Measurements from ENCODE around the gene MCC. TPM values are rescaled to one million over a fixed set of nuclear protein-coding genes. Genes with fewer than 3 reads are reported as not detected.

The MCC gene
- total and polyA plus RNA-seq, 2 experiments from 2014 or later, result 3.4 to 8.8 TPM

DNA sequence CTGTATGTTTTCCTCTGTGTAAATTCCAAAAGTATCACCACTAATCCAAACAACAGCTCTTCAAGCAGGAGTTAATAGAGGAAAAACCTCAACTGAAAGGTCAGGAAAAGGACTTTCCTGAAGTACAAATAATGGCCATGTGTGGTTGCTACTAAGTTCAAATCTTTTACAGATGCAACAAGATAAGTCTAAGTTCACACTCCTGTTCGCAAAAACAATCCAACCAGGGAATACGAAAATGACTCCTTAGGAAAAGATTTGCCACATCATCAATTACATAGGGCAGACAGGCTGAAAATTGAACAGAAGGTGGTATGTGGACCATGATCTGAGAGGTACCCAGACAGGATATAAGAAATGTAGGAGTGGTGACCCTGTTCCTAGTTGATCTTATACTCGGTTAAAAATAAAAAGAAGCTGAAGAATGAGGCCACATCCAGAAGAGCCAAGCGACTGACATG lies 263.6 kb downstream of the MCC start:
- no peak overlapping the region for H3K4me3 ChIP-seq
- DNase-seq, result no peak
- H3K9me3 ChIP-seq (ENCODE audit: low read depth), result no peaks in the 10 kb centered on the region
- no peak overlapping the region for H3K4me2 ChIP-seq (ENCODE audit: unreplicated experiment)
- no peak for TF ChIP-seq EZH2 (IDR thresholded peaks at IDR 0.05; ENCODE audit: insufficient read depth, poor library complexity, severe bottlenecking)
- TF ChIP-seq EZH2phosphoT487 (IDR thresholded peaks at IDR 0.05; ENCODE audit: insufficient read depth, low read depth), result no peak
- H3K79me2 ChIP-seq (ENCODE audit: insufficient read depth), result no peaks in the 10 kb centered on the region
- peaks cover 9% of the 10 kb centered on the region for H3F3A ChIP-seq (ENCODE audit: insufficient read depth)
- no peaks in the 10 kb centered on the region for H3K27me3 ChIP-seq (replicated peaks; ENCODE audit: insufficient read depth)
- H3K9me2 ChIP-seq (ENCODE audit: insufficient read depth), result no peaks in the 10 kb centered on the region
- in situ Hi-C loops (cut with MboI), result no loop called here
- no peak overlapping the region for H3K9ac ChIP-seq
- H3K4me1 ChIP-seq (ENCODE audit: insufficient read depth), result peaks cover 9% of the 10 kb centered on the region
- H2AFZ ChIP-seq, result no peak overlapping the region
- H3K36me3 ChIP-seq (ENCODE audit: low read depth), result no peaks in the 10 kb centered on the region
- no peak overlapping the region for H3K27ac ChIP-seq
- H4K20me1 ChIP-seq (ENCODE audit: insufficient read depth), result no peaks in the 10 kb centered on the region
- 84 to 92% methylated on average over 4 of the region's 4 CpGs for WGBS, 2 experiments (ENCODE audit: low coverage in 1 of 2, low lambda C conversion rate in 2 of 2, missing lambda C conversion rate in 2 of 2)

DNA sequence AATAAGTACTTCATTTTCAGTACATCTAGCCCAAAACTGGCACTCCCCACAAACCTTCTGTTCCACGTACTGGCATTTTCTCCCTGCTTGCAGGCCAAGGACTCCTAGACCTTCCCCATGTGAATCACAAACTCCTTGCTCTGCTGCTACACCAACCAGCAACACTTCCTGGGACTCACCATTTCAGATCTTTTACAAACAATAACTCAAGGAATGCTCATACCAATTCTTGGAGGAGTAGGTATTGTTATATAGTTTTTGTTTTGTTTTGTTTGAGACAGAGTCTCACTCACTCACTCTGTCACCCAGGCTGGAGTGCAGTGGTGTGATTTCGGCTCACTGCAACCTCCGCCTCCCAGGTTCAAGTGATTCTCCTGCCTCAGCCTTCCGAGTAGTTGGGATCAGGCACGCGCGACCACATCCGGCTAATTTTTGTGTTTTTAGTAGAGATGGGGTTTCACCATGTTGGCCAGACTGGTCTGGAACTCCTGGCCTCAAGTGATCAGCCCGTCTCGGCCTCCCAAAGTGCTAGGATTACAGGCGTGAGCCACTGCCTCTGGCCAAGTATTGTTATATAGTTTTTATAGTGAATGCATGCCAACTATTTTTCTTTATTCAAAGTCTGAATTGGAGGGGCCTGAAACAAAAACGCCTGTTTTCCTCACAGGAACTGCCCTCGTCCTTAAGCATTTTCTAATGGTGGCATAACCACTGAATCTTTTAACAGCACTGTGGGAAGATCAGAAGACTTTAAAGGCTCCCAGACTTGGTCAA lies 264.2 kb downstream of the MCC start:
- Histone ChIP-seq H3K9me2 (ENCODE audit: insufficient read depth) (no peaks in the 10 kb centered on the region), H3K4me1 (ENCODE audit: insufficient read depth) (peaks cover 9% of the 10 kb centered on the region), H3K9ac (no peak overlapping the region), H3K9me3 (ENCODE audit: low read depth) (no peaks in the 10 kb centered on the region), H3K27ac (no peak overlapping the region), H3K27me3 (replicated peaks; ENCODE audit: insufficient read depth) (no peaks in the 10 kb centered on the region), H3F3A (ENCODE audit: insufficient read depth) (peaks cover 9% of the 10 kb centered on the region), H3K79me2 (ENCODE audit: insufficient read depth) (no peaks in the 10 kb centered on the region), H3K36me3 (ENCODE audit: low read depth) (no peaks in the 10 kb centered on the region), H3K4me3 (no peak overlapping the region), H4K20me1 (ENCODE audit: insufficient read depth) (no peaks in the 10 kb centered on the region), H3K4me2 (ENCODE audit: unreplicated experiment) (no peak overlapping the region), H2AFZ (no peak overlapping the region)
- TF ChIP-seq EZH2 (IDR thresholded peaks at IDR 0.05; ENCODE audit: insufficient read depth, poor library complexity, severe bottlenecking), result no peak
- no peak for TF ChIP-seq EZH2phosphoT487 (IDR thresholded peaks at IDR 0.05; ENCODE audit: insufficient read depth, low read depth)
- no peak for DNase-seq
- in situ Hi-C loops (cut with MboI), result no loop called here
- WGBS, 2 experiments (ENCODE audit: low coverage in 1 of 2, low lambda C conversion rate in 2 of 2, missing lambda C conversion rate in 2 of 2), result 96 to 97% methylated on average over 13 of the region's 13 CpGs

DNA sequence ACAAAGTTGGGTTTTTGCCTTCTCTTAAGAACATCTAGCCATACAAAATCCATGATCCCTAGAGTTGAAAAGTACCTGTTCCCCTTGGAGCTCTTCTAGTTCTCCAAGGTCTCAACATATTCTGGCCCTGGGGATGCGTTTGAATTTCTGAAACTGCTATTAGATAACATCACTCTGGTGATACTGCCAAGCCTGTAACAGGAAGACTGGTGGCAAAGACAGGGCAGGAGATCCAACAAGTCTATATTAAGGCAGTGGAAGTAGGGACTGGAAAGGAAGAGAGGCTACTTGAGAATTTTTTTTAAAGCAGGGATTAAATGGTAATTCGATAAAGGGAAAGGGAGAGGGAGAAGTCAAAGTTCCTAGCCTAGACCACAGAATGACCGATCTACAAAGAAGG lies 264.9 kb downstream of the MCC start:
- Histone ChIP-seq H3K36me3 (ENCODE audit: low read depth) (no peaks in the 10 kb centered on the region), H3F3A (ENCODE audit: insufficient read depth) (peaks cover 9% of the 10 kb centered on the region), H4K20me1 (ENCODE audit: insufficient read depth) (no peaks in the 10 kb centered on the region), H3K9me2 (ENCODE audit: insufficient read depth) (no peaks in the 10 kb centered on the region), H3K79me2 (ENCODE audit: insufficient read depth) (no peaks in the 10 kb centered on the region), H3K27ac (no peak overlapping the region), H3K9ac (no peak overlapping the region), H3K9me3 (ENCODE audit: low read depth) (no peaks in the 10 kb centered on the region), H3K27me3 (replicated peaks; ENCODE audit: insufficient read depth) (no peaks in the 10 kb centered on the region), H3K4me1 (ENCODE audit: insufficient read depth) (peaks cover 9% of the 10 kb centered on the region), H3K4me3 (no peak overlapping the region), H2AFZ (no peak overlapping the region), H3K4me2 (ENCODE audit: unreplicated experiment) (no peak overlapping the region)
- in situ Hi-C loops (cut with MboI), result no loop called here
- 94 to 95% methylated on average over 3 of the region's 3 CpGs for WGBS, 2 experiments (ENCODE audit: low coverage in 1 of 2, low lambda C conversion rate in 2 of 2, missing lambda C conversion rate in 2 of 2)
- TF ChIP-seq EZH2phosphoT487 (IDR thresholded peaks at IDR 0.05; ENCODE audit: insufficient read depth, low read depth) (no peak), EZH2 (IDR thresholded peaks at IDR 0.05; ENCODE audit: insufficient read depth, poor library complexity, severe bottlenecking) (no peak)
- no peak for DNase-seq

DNA sequence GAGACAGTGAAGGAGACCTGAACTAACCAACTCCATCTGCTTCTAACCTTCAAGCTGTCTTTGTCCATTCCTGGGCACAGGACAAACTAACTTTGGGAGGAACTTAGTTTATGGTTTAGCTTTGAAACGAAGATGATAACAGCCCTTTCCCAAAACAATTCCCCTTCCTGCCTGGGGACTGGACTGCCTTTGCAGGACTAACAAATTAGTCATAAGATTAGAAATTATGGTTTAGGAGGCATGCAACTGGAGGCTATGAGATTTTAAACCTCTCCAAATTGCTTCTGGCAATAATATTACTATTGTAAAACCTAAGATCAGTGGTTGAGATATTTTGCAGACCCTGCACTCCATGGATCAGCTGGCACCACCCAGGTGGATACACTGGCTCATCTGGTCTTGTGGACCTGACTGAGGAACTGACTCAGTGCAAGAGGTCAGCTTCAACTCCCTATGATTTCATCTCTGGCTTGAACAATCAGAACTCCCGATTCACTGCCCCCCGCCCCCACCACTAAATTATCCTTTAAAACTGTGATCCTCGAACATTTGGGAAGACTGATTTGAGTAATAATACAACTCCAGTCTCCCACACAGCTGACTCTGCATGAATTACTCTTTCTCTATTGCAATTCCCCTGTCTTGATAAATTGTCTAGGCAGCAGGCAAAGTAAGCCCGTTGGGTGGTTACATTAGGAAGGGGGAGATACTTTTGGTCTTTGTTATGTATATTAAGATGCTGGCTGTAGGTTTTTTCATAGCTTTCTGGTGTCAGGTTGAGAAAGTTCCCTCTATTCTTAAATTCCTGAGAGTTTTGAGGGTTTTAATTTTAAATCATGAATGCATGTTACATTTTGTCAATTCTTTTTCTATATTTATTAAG lies 266.7 kb downstream of the MCC start:
- peak; percentile 28 for DNase-seq
- 60 to 61% methylated on average over 5 of the region's 5 CpGs for WGBS, 2 experiments (ENCODE audit: low coverage in 1 of 2, low lambda C conversion rate in 2 of 2, missing lambda C conversion rate in 2 of 2)
- H3K4me1 ChIP-seq (ENCODE audit: insufficient read depth), result peaks cover 9% of the 10 kb centered on the region
- no peaks in the 10 kb centered on the region for H3K27me3 ChIP-seq (replicated peaks; ENCODE audit: insufficient read depth)
- H4K20me1 ChIP-seq (ENCODE audit: insufficient read depth), result no peaks in the 10 kb centered on the region
- no peaks in the 10 kb centered on the region for H3K9me3 ChIP-seq (ENCODE audit: low read depth)
- no peaks in the 10 kb centered on the region for H3K79me2 ChIP-seq (ENCODE audit: insufficient read depth)
- H2AFZ ChIP-seq, result no peak overlapping the region
- in situ Hi-C loops (cut with MboI), result no loop called here
- no peaks in the 10 kb centered on the region for H3K36me3 ChIP-seq (ENCODE audit: low read depth)
- H3F3A ChIP-seq (ENCODE audit: insufficient read depth), result peaks cover 9% of the 10 kb centered on the region
- H3K9me2 ChIP-seq (ENCODE audit: insufficient read depth), result no peaks in the 10 kb centered on the region
- H3K27ac ChIP-seq, result no peak overlapping the region
- H3K9ac ChIP-seq, result no peak overlapping the region
- H3K4me3 ChIP-seq, result no peak overlapping the region
- no peak overlapping the region for H3K4me2 ChIP-seq (ENCODE audit: unreplicated experiment)
- TF ChIP-seq EZH2phosphoT487 (IDR thresholded peaks at IDR 0.05; ENCODE audit: insufficient read depth, low read depth), result no peak
- no peak for TF ChIP-seq EZH2 (IDR thresholded peaks at IDR 0.05; ENCODE audit: insufficient read depth, poor library complexity, severe bottlenecking)
